Activated CD4-positive, alpha-beta memory T cell treated with anti-CD3 and anti-CD28 coated beads, Interleukin-2, amount 10 ng/mL, durations not matched to agents 7 days and 5 days (primary cell): ENCODE results near the gene TSPEAR. TPM values are rescaled to one million over a fixed set of nuclear protein-coding genes. Genes with fewer than 3 reads are reported as not detected.
A peak's percentile ranks its signal among the peaks of the same experiment; 100 is the strongest.
"Not testable (repeated sequence)": the region's sequence is repeated elsewhere in the genome, so short reads cannot be mapped to it uniquely, and the experiment has no call there.

Source experiments
- CTCF ChIA-PET: fragments of 350-600 bp; sonication (Branson Sonifier 250); formaldehyde crosslinking; loops from one replicate; lab custom pipeline; 2021; ENCODE audit warnings: antibody characterized with exemption, inconsistent platforms; lab: Charles Lee
- POLR2A ChIA-PET: fragments of 350-600 bp; sonication (Branson Sonifier 250); formaldehyde crosslinking; loops from one replicate; lab custom pipeline; 2021; ENCODE audit warnings: antibody characterized with exemption; lab: Charles Lee
- DNase-seq: peaks from one replicate; pipeline ENCODE4 v3.0.0-alpha.2; 2020
- H3K27ac Mint-ChIP-seq: one replicate; pipeline ENCODE4 v1.8.0; 2021; ENCODE audit warnings: mild to moderate bottlenecking, mixed read lengths
- H3K27me3 Mint-ChIP-seq: one replicate; pipeline ENCODE4 v1.8.0; 2021; ENCODE audit warnings: mixed read lengths
- H3K36me3 Mint-ChIP-seq: one replicate; pipeline ENCODE4 v1.8.0; 2021; ENCODE audit warnings: low read depth, mixed read lengths
- H3K4me1 Mint-ChIP-seq: one replicate; pipeline ENCODE4 v1.8.0; 2021; ENCODE audit warnings: mixed read lengths
- H3K4me3 Mint-ChIP-seq: one replicate; pipeline ENCODE4 v1.8.0; 2021; ENCODE audit warnings: mild to moderate bottlenecking, mixed read lengths
- H3K9me3 Mint-ChIP-seq: one replicate; pipeline ENCODE4 v1.8.0; 2021; ENCODE audit warnings: mixed read lengths
- total RNA-seq, 2 experiments: library from RNA; stranded (reverse); gene quantifications; one replicate each; pipeline ENCODE4 v1.2.3, GENCODE V29; 2021

The TSPEAR gene
- total RNA-seq, 2 experiments from 2014 or later = not detected

DNA sequence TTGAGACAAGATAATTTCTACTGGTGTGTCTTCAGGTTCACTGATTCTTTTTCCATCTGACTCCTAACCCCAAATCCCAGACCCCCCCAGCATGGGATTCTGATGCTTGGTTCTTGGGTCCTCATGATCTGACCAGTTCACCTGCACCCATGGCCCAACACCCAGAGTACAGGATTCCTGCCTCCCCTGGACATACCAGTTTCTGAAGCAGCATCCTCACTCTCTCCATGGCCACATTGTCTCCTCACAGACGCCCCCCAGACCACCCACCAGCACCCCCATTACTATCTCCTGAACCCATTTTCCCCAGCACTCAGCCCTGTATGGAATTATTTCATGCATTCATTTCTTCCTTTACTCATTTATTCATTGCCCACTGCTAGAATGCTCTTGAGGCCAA, 54.5 kb downstream of the TSPEAR start:
- H3K9me3 Mint-ChIP-seq = peaks cover 31% of the 10 kb centered on the region
- CTCF ChIA-PET = interaction anchor here (1.2 to 2.2 kb wide), 2 partner anchors 38 to 136 kb away, joined by 3 to 6 read pairs; no protein-coding TSS in a partner anchor
- H3K27me3 Mint-ChIP-seq = peaks cover 3% of the 10 kb centered on the region
- POLR2A ChIA-PET = interaction anchor here (0.9 to 2.5 kb wide), 7 partner anchors 11 to 574 kb away, joined by 3 to 18 read pairs (median 4); partner anchors contain the start of gene KRTAP10-11
- peak overlapping the region; percentile 40 for H3K4me3 Mint-ChIP-seq
- peak overlapping the region; percentile 93 for H3K27ac Mint-ChIP-seq
- H3K4me1 Mint-ChIP-seq = peaks cover 64% of the 10 kb centered on the region
- peaks cover 56% of the 10 kb centered on the region for H3K36me3 Mint-ChIP-seq
- no peak for DNase-seq

GRCh38 chr21:44654576-44655175, 56.7 kb downstream of the TSPEAR start, which contains the start of gene KRTAP12-4:
TSS of gene KRTAP12-4 (minus strand) at chr21:44654659. CDS start at chr21:44654614, 45 bp downstream.
- no peak for DNase-seq
- Mint-ChIP-seq H3K27ac (peak within 1 kb of the TSS; percentile 63), H3K9me3 (peaks cover 31% of the 10 kb centered on the region), H3K27me3 (no peaks in the 10 kb centered on the region), H3K4me1 (peaks cover 59% of the 10 kb centered on the region), H3K4me3 (no peak within 1 kb of the TSS), H3K36me3 (peaks cover 48% of the 10 kb centered on the region)
- ChIA-PET CTCF (interaction anchor here (0.9 to 1.6 kb wide), 2 partner anchors 10 to 139 kb away, joined by 3 to 4 read pairs; no protein-coding TSS in a partner anchor), POLR2A (interaction anchor here (2.2 kb wide), 1 partner anchor 36 kb away, joined by 9 read pairs; no protein-coding TSS in a partner anchor)

DNA sequence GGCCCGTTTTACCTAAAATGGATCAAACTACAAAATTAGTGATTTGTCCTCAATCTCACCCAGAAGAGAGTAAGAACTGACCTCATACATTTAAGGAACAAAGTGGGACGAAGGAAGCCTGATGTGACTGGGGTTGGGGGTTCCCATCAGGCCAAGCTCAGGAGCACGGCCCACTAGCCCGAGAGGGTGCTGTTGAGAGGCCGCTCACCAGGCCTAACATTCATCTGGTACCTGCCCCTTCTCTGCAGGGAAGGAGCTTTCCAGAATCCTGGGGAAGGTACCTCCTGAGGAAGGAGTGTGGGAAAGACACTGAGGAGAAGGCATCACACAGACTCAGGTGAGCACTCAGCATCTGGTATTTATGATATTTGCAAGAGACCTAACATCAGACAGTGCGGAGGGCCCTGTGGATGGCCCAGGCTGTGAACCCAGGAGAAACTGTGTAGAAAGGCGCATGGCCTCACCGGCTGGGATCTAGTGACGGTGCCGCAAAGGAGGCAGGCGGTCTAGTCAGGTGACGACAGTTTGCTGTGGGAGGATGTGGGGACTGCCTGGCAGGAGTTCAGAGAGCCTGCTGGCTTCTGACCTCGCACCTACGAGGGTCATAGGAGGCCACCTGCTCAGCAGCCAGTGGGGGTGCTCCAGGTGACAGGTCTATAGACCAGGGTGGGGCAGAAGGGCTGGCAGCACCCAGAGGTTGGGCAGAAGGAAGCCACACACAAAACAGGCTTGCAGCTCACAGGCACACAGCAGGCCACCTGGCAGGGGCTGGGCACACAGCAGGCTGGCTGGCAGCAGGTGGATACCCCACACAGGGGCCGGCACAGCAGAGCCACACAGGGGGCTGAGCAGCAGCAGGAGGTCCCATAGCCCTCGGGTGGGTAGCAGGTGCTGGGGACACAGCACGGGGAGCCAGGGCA, 57.5 kb downstream of the TSPEAR start:
- H3K4me3 Mint-ChIP-seq = no peak overlapping the region
- H3K27ac Mint-ChIP-seq = peak overlapping the region; percentile 63
- H3K27me3 Mint-ChIP-seq = no peaks in the 10 kb centered on the region
- H3K36me3 Mint-ChIP-seq = peaks cover 45% of the 10 kb centered on the region
- CTCF ChIA-PET = interaction anchor here (0.7 to 1.0 kb wide), 3 partner anchors 9 to 88 kb away, joined by 3 to 4 read pairs (median 4); no protein-coding TSS in a partner anchor
- POLR2A ChIA-PET = interaction anchor here (1.2 to 2.2 kb wide), 2 partner anchors 34 to 35 kb away, joined by 4 to 9 read pairs; no protein-coding TSS in a partner anchor
- H3K4me1 Mint-ChIP-seq = peaks cover 51% of the 10 kb centered on the region
- DNase-seq = peak; percentile 49
- H3K9me3 Mint-ChIP-seq = peaks cover 28% of the 10 kb centered on the region

DNA sequence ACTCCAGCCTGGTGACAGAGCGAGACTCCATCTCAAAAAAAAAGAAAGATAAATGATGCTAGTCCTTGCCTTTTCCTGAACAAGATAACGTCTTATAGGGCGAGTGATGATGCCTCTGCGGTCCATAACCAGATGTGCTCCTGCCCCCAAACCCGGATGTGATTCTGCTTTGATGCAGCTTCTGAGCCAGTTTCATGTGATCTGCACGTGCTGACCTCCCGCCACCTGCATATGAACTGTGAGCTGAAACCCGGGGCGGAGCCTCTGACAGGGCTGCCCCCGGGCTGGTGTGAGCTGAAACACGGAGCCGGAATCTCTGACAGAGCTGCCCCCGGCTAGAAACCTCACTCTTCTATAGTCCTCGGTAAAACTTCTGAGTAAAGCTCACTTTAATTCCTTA, 58.2 kb downstream of the TSPEAR start:
- Mint-ChIP-seq H3K4me1 (peaks cover 43% of the 10 kb centered on the region), H3K4me3 (no peak overlapping the region), H3K9me3 (peaks cover 23% of the 10 kb centered on the region), H3K27ac (no peak overlapping the region), H3K27me3 (no peaks in the 10 kb centered on the region), H3K36me3 (peaks cover 39% of the 10 kb centered on the region)
- no peak for DNase-seq
- CTCF ChIA-PET = interaction anchor here (0.7 to 1.0 kb wide), 2 partner anchors 34 to 89 kb away, joined by 4 read pairs; no protein-coding TSS in a partner anchor
- POLR2A ChIA-PET = interaction anchor here (1.2 kb wide), 1 partner anchor 34 kb away, joined by 4 read pairs; no protein-coding TSS in a partner anchor

DNA sequence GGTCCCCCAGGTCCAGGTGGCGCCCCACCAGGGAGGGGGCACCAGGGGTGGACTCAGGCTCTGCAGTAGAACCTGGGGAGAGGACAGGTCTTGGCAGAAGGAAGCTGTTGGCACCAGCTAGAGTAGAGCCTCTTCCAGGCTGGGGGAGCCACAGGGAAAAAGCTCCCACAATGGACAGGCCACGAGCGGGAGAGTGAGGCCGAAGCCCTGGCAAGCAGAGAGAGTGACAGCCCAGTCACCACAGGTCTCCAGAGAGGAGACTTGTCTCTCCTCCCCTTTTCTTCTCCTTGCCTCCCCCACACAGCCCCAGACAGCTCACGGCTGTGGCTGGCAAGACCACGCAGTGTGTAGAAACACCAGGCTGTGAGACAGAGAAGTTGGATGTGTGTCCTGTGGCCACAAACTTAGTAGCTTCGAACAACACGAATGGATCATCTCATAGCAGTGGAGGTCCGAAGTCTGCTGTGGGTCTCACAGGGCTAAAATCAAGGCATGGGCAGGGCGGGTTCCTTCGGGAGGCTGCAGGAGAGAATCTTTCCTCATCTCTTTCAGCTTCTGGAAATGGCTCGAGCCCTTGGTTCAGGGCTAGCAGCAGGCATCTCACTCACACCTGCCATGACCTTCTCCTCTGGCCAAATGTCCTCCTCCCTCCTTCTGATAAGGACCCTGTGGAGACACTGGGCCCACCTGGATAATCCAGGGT, 60.2 kb downstream of the TSPEAR start:
- no peak overlapping the region for H3K27ac Mint-ChIP-seq
- peaks cover 16% of the 10 kb centered on the region for H3K9me3 Mint-ChIP-seq
- no peak overlapping the region for H3K4me3 Mint-ChIP-seq
- no peaks in the 10 kb centered on the region for H3K27me3 Mint-ChIP-seq
- ChIA-PET CTCF (no interaction called here), POLR2A (no interaction called here)
- peaks cover 23% of the 10 kb centered on the region for H3K4me1 Mint-ChIP-seq
- peaks cover 22% of the 10 kb centered on the region for H3K36me3 Mint-ChIP-seq
- DNase-seq = no peak

GRCh38 chr21:44650265-44650972, 61.0 kb downstream of the TSPEAR start:
- CTCF ChIA-PET = no interaction called here
- H3K27ac Mint-ChIP-seq = no peak overlapping the region
- H3K36me3 Mint-ChIP-seq = peaks cover 18% of the 10 kb centered on the region
- H3K9me3 Mint-ChIP-seq = peaks cover 9% of the 10 kb centered on the region
- H3K4me1 Mint-ChIP-seq = peaks cover 18% of the 10 kb centered on the region
- DNase-seq = no peak
- POLR2A ChIA-PET = no interaction called here
- no peaks in the 10 kb centered on the region for H3K27me3 Mint-ChIP-seq
- no peak overlapping the region for H3K4me3 Mint-ChIP-seq

- no peak for DNase-seq
- H3K9me3 Mint-ChIP-seq = peaks cover 14% of the 10 kb centered on the region
- no peak overlapping the region for H3K4me3 Mint-ChIP-seq
- POLR2A ChIA-PET = no interaction called here
- H3K4me1 Mint-ChIP-seq = peaks cover 12% of the 10 kb centered on the region
- peaks cover 17% of the 10 kb centered on the region for H3K36me3 Mint-ChIP-seq
- H3K27ac Mint-ChIP-seq = no peak overlapping the region
- CTCF ChIA-PET = no interaction called here
- H3K27me3 Mint-ChIP-seq = peaks cover 1% of the 10 kb centered on the region
These were observed 61.8 kb downstream of the TSPEAR start for GRCh38 chr21:44649521-44650100.

DNA sequence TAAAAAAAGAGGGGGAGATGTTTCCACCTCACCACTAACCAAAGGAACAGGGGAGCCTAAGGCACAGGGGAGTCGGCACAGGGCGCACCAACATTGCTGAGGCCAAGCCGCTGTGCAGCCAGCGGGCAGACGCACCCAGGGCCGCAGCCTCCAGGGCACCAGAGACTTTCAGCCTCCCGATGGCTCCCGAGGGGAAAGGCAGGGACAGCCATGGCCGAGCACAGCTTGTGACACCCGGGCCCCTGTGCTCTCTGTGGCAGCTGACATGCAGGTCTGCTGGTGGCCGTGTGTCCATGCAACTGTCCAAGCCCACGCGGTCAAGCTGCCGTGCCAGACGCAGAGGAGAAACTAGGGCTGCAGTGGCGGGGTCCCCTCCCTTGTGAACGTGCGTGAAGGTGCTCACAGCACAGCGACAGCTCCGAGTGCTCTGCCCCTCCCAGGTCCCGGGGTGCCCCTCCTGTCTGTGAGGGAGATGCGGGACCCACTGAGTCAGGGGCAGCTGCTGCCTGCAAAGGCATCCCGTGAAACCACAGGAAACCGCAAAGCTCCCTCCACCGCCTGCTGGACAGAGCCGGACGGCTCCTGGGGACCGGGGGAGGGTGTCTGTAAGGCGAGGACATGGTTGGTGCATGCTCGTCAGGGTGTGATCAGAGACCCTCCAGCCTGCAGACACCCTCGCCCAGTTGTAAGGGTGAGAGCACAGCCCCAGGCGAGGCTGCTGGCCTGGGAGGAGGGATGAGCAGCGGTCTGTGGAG, 62.6 kb downstream of the TSPEAR start:
- peaks cover 3% of the 10 kb centered on the region for H3K4me1 Mint-ChIP-seq
- CTCF ChIA-PET = no interaction called here
- no peak overlapping the region for H3K27ac Mint-ChIP-seq
- peaks cover 18% of the 10 kb centered on the region for H3K9me3 Mint-ChIP-seq
- peaks cover 4% of the 10 kb centered on the region for H3K27me3 Mint-ChIP-seq
- no peak overlapping the region for H3K4me3 Mint-ChIP-seq
- no peak for DNase-seq
- POLR2A ChIA-PET = no interaction called here
- H3K36me3 Mint-ChIP-seq = peaks cover 19% of the 10 kb centered on the region

GRCh38 chr21:44647222-44647552, 64.2 kb downstream of the TSPEAR start:
- DNase-seq = no peak
- CTCF ChIA-PET = no interaction called here
- Mint-ChIP-seq H3K4me1 (no peaks in the 10 kb centered on the region), H3K27ac (no peak overlapping the region), H3K36me3 (peaks cover 16% of the 10 kb centered on the region), H3K4me3 (no peak overlapping the region), H3K9me3 (peaks cover 27% of the 10 kb centered on the region), H3K27me3 (peaks cover 7% of the 10 kb centered on the region)
- POLR2A ChIA-PET = no interaction called here

GRCh38 chr21:44646366-44647221, 64.8 kb downstream of the TSPEAR start, which contains the start of gene KRTAP10-11:
TSS of gene KRTAP10-11 (plus strand) at chr21:44646414. CDS start at chr21:44646459, 45 bp downstream.
- not testable (repeated sequence) for H3K27ac Mint-ChIP-seq, H3K27me3 Mint-ChIP-seq
- POLR2A ChIA-PET = interaction anchor here (1.5 kb wide), 1 partner anchor 11 kb away, joined by 3 read pairs; the partner anchor contains the start of gene KRTAP12-3

More at GRCh38 chr21:44646366-44647221, 64.8 kb downstream of the TSPEAR start, which contains the start of gene KRTAP10-11:
- not testable (repeated sequence) for H3K4me1 Mint-ChIP-seq, H3K4me3 Mint-ChIP-seq, DNase-seq
- Mint-ChIP-seq H3K9me3 (peaks cover 27% of the 10 kb centered on the region), H3K36me3 (peaks cover 16% of the 10 kb centered on the region)
- CTCF ChIA-PET = interaction anchor here (1.1 kb wide), 1 partner anchor 136 kb away, joined by 4 read pairs; no protein-coding TSS in a partner anchor
